ENCODE results near the gene TPX2. TPM values are rescaled to one million over a fixed set of nuclear protein-coding genes. Genes with fewer than 3 reads are reported as not detected.

The TPX2 gene
- total RNA-seq, result 35.1 and 61.2 TPM in 2 replicates

GRCh38 chr20:31738729-31739549 lies at the start of gene TPX2:
TSS of gene TPX2 (plus strand) at chr20:31739290. CDS start at chr20:31757477, 18,187 bp downstream.

GRCh38 chr20:31722257-31723068 lies 16.6 kb upstream of the TPX2 start, which contains the start of gene BCL2L1:
TSS of gene BCL2L1 (minus strand) at chr20:31722868. CDS start at chr20:31722218, 650 bp downstream.

GRCh38 chr20:31819083-31819784 lies 80.1 kb downstream of the TPX2 start, which contains the start of gene MYLK2:
TSS of gene MYLK2 (plus strand) at chr20:31819356. CDS start at chr20:31819581, 225 bp downstream.

GRCh38 chr20:31845300-31845863 lies 106.3 kb downstream of the TPX2 start, which contains the start of gene FOXS1:
TSS of gene FOXS1 (minus strand) at chr20:31845604. CDS start at chr20:31845542, 62 bp downstream.

Other genes starting within 250 kb of the TPX2 start
- 105 and 109 TPM in 2 replicates for gene HM13, start 224.8 kb upstream of the TPX2 start, total RNA-seq
- 238 and 993 TPM in 2 replicates for gene ID1, start 134.0 kb upstream of the TPX2 start, total RNA-seq
- not detected in 2 replicates for gene COX4I2, start 101.4 kb upstream of the TPX2 start, total RNA-seq
- 47.7 and 89.9 TPM in 2 replicates for gene BCL2L1, start 16.4 kb upstream of the TPX2 start, total RNA-seq
- gene MYLK2, start 80.1 kb downstream of the TPX2 start, total RNA-seq, result 0.26 and 0.72 TPM in 2 replicates
- gene FOXS1, start 106.3 kb downstream of the TPX2 start, total RNA-seq, result 1.7 TPM in 1 of 2 replicates, not detected in the other
- 0.13 TPM in 1 of 2 replicates, not detected in the other for gene DUSP15, start 131.2 kb downstream of the TPX2 start, total RNA-seq
- gene TTLL9, start 131.3 kb downstream of the TPX2 start, total RNA-seq, result not detected in 2 replicates
- gene PDRG1, start 212.8 kb downstream of the TPX2 start, total RNA-seq, result 6.6 and 13.5 TPM in 2 replicates
- gene XKR7, start 228.9 kb downstream of the TPX2 start, total RNA-seq, result not detected in 2 replicates